PC-3 (cell line): ENCODE measurements around the gene ANKRD27.
"Not testable (repeated sequence)": the region's sequence is repeated elsewhere in the genome, so short reads cannot be mapped to it uniquely, and the experiment has no call there.

Source experiments
- CTCF ChIP-seq: fragments of 300-600 bp; sonication (generic); conservative IDR thresholded peaks from 2 replicates; pipeline ENCODE4 v1.5.1; 2017; ENCODE audit warnings: antibody characterized with exemption, low read depth, mild to moderate bottlenecking, low read length
- EZH2 ChIP-seq: fragments of 300-600 bp; sonication (generic); IDR thresholded peaks from one replicate; pipeline ENCODE4 v1.6.1; 2017; ENCODE audit warnings: antibody characterized with exemption, mild to moderate bottlenecking, low read length; ENCODE audit not compliant: unreplicated experiment
- EZH2phosphoT487 ChIP-seq: fragments of 300-600 bp; sonication (generic); IDR thresholded peaks from 2 replicates; pipeline ENCODE4 v1.6.1; 2018; ENCODE audit warnings: mild to moderate bottlenecking, antibody characterized with exemption, low read length, borderline replicate concordance

- not testable (repeated sequence) for TF ChIP-seq EZH2, CTCF, EZH2phosphoT487
Measured at GRCh38 chr19:32652331-32652730, 22.6 kb downstream of the ANKRD27 start.
